Fibroblast of lung (primary cell): Measurements from ENCODE around the gene OVCH1. TPM values are rescaled to one million over a fixed set of nuclear protein-coding genes. Genes with fewer than 3 reads are reported as not detected.

ENCODE experiments used
- DNase-seq, 2 donors: peaks; one replicate each; pipeline versions ENCODE4 v3.0.0 to v3.0.0-alpha.2; 2010; ENCODE audit warnings: low read depth in 2 of 2
- H2AFZ ChIP-seq: 2 replicates; pipeline ENCODE4 v1.5.1; 2012; ENCODE audit warnings: low read length, control low read depth, inconsistent platforms
- H3K27ac ChIP-seq: 2 replicates; pipeline ENCODE4 v1.5.1; 2011; ENCODE audit warnings: low read length, control low read depth; ENCODE audit not compliant: insufficient read depth
- H3K27me3 ChIP-seq: 2 replicates; pipeline ENCODE4 v1.5.1; 2011; ENCODE audit warnings: mild to moderate bottlenecking, low read length; ENCODE audit not compliant: control insufficient read depth, insufficient read depth
- H3K36me3 ChIP-seq: 2 replicates; pipeline ENCODE4 v1.5.1; 2011; ENCODE audit warnings: low read length; ENCODE audit not compliant: control insufficient read depth, insufficient read depth
- H3K4me1 ChIP-seq: 2 replicates; pipeline ENCODE4 v1.5.1; 2011; ENCODE audit warnings: low read length; ENCODE audit not compliant: control insufficient read depth, insufficient read depth; ENCODE audit errors: extremely low read depth
- H3K4me2 ChIP-seq: 2 replicates; pipeline ENCODE4 v1.5.1; 2011; ENCODE audit warnings: low read length, control low read depth; ENCODE audit not compliant: insufficient read depth; ENCODE audit errors: extremely low read depth
- H3K4me3 ChIP-seq, 4 experiments: fragments of 200-600 bp in 1 of 4; sonication (generic) in 1 of 4; replicated peaks in 1 of 4; 2 replicates each; pipeline ENCODE4 v1.5.1; 2011 to 2016; ENCODE audit warnings: low read length in 4 of 4, low read depth in 3 of 4, mild to moderate bottlenecking in 3 of 4, control low read depth in 2 of 4, inconsistent platforms in 1 of 4, mixed read lengths in 1 of 4; ENCODE audit not compliant: insufficient read depth in 1 of 4; ENCODE audit errors: control extremely low read depth in 1 of 4
- H3K79me2 ChIP-seq: 2 replicates; pipeline ENCODE4 v1.5.1; 2012; ENCODE audit warnings: mild to moderate bottlenecking, low read length, inconsistent platforms; ENCODE audit not compliant: control insufficient read depth, insufficient read depth
- H3K9ac ChIP-seq: 2 replicates; pipeline ENCODE4 v1.5.1; 2011; ENCODE audit warnings: mild to moderate bottlenecking, low read length, control low read depth; ENCODE audit not compliant: insufficient read depth
- H3K9me3 ChIP-seq: 2 replicates; pipeline ENCODE4 v1.5.1; 2012; ENCODE audit warnings: low read depth, low read length; ENCODE audit not compliant: control insufficient read depth, insufficient read depth
- H4K20me1 ChIP-seq: 2 replicates; pipeline ENCODE4 v1.5.1; 2011; ENCODE audit warnings: low read length; ENCODE audit not compliant: control insufficient read depth, insufficient read depth; ENCODE audit errors: extremely low read depth
- CTCF ChIP-seq, 2 donors: IDR thresholded peaks in 1 of 2; conservative IDR thresholded peaks in 1 of 2; 1 replicate in 1 of 2; 2 replicates in 1 of 2; pipeline ENCODE4 v1.5.1; 2011 to 2012; ENCODE audit warnings: low read length in 2 of 2, control low read depth in 1 of 2, inconsistent platforms in 1 of 2, low read depth in 1 of 2, mild to moderate bottlenecking in 1 of 2
- EZH2 ChIP-seq: IDR thresholded peaks from 2 replicates; pipeline ENCODE4 v1.5.1; 2012; ENCODE audit warnings: low read length, control low read depth, mild to moderate bottlenecking; ENCODE audit errors: missing control alignments
- polyA plus RNA-seq, 2 donors: library from polyadenylated mRNA; depleted of rRNA in 1 of 2; stranded (reverse) in 1 of 2; unstranded in 1 of 2; fragments of >200 nt; gene quantifications; 2 replicates each; pipeline ENCODE4 v1.2.1, GENCODE V29; 2011 to 2012; ENCODE audit warnings: missing spikeins in 1 of 2
- total RNA-seq: library from RNA; depleted of rRNA; stranded (reverse); fragments of >200 nt; gene quantifications from 2 replicates; pipeline ENCODE4 v1.2.1, GENCODE V29; 2014

Gene OVCH1
- total and polyA plus RNA-seq, 2 donors (not counting 1 experiment from before 2014, with no cell fraction given) = 0.06 to 1.2 TPM

GRCh38 chr12:29447285-29447975, 50.1 kb downstream of the OVCH1 start:
- Histone ChIP-seq H3K4me1 (no peaks in the 10 kb centered on the region), H3K9ac (no peak overlapping the region), H3K4me3 (no peak overlapping the region), H3K9me3 (no peaks in the 10 kb centered on the region), H3K36me3 (no peaks in the 10 kb centered on the region), H4K20me1 (no peaks in the 10 kb centered on the region), H3K27me3 (no peaks in the 10 kb centered on the region), H3K79me2 (no peaks in the 10 kb centered on the region), H3K27ac (no peak overlapping the region), H3K4me2 (no peak overlapping the region), H2AFZ (no peak overlapping the region)
- DNase-seq = no peak
- TF ChIP-seq CTCF (conservative IDR thresholded peaks at IDR 0.05 in 1 of 2, IDR thresholded peaks at IDR 0.05 in 1 of 2; ENCODE audit: low read depth in 1 of 2, low read length in 2 of 2) = no peak
- TF ChIP-seq EZH2 = no peak

GRCh38 chr12:29439506-29439905, 58.0 kb downstream of the OVCH1 start:
- no peak for DNase-seq
- no peak overlapping the region for H2AFZ ChIP-seq
- no peak overlapping the region for H3K4me2 ChIP-seq
- H3K36me3 ChIP-seq = no peaks in the 10 kb centered on the region
- TF ChIP-seq EZH2 = no peak
- TF ChIP-seq CTCF (conservative IDR thresholded peaks at IDR 0.05 in 1 of 2, IDR thresholded peaks at IDR 0.05 in 1 of 2; ENCODE audit: low read depth in 1 of 2, low read length in 2 of 2) = no peak
- H3K27ac ChIP-seq = no peak overlapping the region
- no peaks in the 10 kb centered on the region for H3K27me3 ChIP-seq
- no peaks in the 10 kb centered on the region for H3K9me3 ChIP-seq
- no peaks in the 10 kb centered on the region for H4K20me1 ChIP-seq
- no peak overlapping the region for H3K9ac ChIP-seq
- no peaks in the 10 kb centered on the region for H3K79me2 ChIP-seq
- H3K4me3 ChIP-seq = no peak overlapping the region
- H3K4me1 ChIP-seq = no peaks in the 10 kb centered on the region

- Histone ChIP-seq H3K36me3 (no peaks in the 10 kb centered on the region), H3K9me3 (no peaks in the 10 kb centered on the region), H3K9ac (no peak overlapping the region), H4K20me1 (no peaks in the 10 kb centered on the region), H3K27me3 (no peaks in the 10 kb centered on the region), H3K79me2 (no peaks in the 10 kb centered on the region), H3K27ac (no peak overlapping the region), H2AFZ (no peak overlapping the region), H3K4me2 (no peak overlapping the region), H3K4me1 (no peaks in the 10 kb centered on the region), H3K4me3 (no peak overlapping the region)
- no peak for TF ChIP-seq CTCF (conservative IDR thresholded peaks at IDR 0.05 in 1 of 2, IDR thresholded peaks at IDR 0.05 in 1 of 2; ENCODE audit: low read depth in 1 of 2, low read length in 2 of 2)
- TF ChIP-seq EZH2 = no peak
- no peak for DNase-seq
Measured at GRCh38 chr12:29438752-29439408, 58.6 kb downstream of the OVCH1 start.
